Tibial artery (tissue), 4 donors: Measurements from ENCODE around the gene POLR2H.

Experiments used
- DNase-seq, 2 donors: peaks; one replicate each; pipeline ENCODE4 v3.0.0-alpha.2; 2019
- H3K27ac ChIP-seq, 2 donors: fragments of 200-600 bp; sonication (generic) in 1 of 2; 1 replicate in 1 of 2; 2 replicates in 1 of 2; pipeline ENCODE4 v1.5.1; 2018 to 2019; ENCODE audit warnings: mild to moderate bottlenecking in 1 of 2
- H3K27me3 ChIP-seq, 2 donors: fragments of 200-600 bp; sonication (generic) in 1 of 2; one replicate each; pipeline versions ENCODE4 v1.5.1 to v1.6.0; 2016 to 2019
- H3K36me3 ChIP-seq, 3 donors: fragments of 200-600 bp; sonication (generic) in 2 of 3; one replicate each; pipeline ENCODE4 v1.5.1; 2016 to 2019; ENCODE audit warnings: mild to moderate bottlenecking in 2 of 3
- H3K4me1 ChIP-seq, 4 donors: fragments of 200-600 bp; sonication (generic) in 2 of 4; 1 replicate in 3 of 4; 2 replicates in 1 of 4; pipeline ENCODE4 v1.5.1; 2016 to 2019
- H3K4me3 ChIP-seq, 2 donors: fragments of 200-600 bp; sonication (generic) in 1 of 2; 1 replicate in 1 of 2; 2 replicates in 1 of 2; pipeline ENCODE4 v1.5.1; 2018 to 2019; ENCODE audit warnings: mild to moderate bottlenecking in 2 of 2
- H3K9me3 ChIP-seq, 3 donors: fragments of 200-600 bp; sonication (generic) in 1 of 3; one replicate each; pipeline ENCODE4 v1.5.1; 2016 to 2019
- CTCF ChIP-seq, 2 experiments: fragments of 200-600 bp in 1 of 2; fragments of 450-650 bp in 1 of 2; IDR thresholded peaks; one replicate each; pipeline ENCODE4 v1.5.1; 2017 to 2019; ENCODE audit warnings: antibody characterized with exemption in 2 of 2, mild to moderate bottlenecking in 1 of 2, moderate library complexity in 1 of 2
- intact Hi-C: fragments of 100-400 bp; cut with DNase I; formaldehyde crosslinking; loops from one replicate; pipeline ENCODE4 v1.15.0; 2023; ENCODE audit warnings: low total_unique reads

Gene POLR2H

GRCh38 chr3:184345317-184346144, 16.0 kb upstream of the POLR2H start:
- TF ChIP-seq CTCF (IDR thresholded peaks at IDR 0.05): peak; percentile 39 to 48
- H3K27ac ChIP-seq: peak overlapping the region; percentile 16 to 21
- intact Hi-C loops: no loop called here
- peak; percentile 73 to 82 for DNase-seq
- peaks cover 0 to 11% (median 0%) of the 10 kb centered on the region in 4 donors for H3K4me1 ChIP-seq
- H3K36me3 ChIP-seq: peaks cover 39 to 49% (median 39%) of the 10 kb centered on the region in 3 donors
- H3K27me3 ChIP-seq: no peaks in the 10 kb centered on the region
- no peak overlapping the region for H3K4me3 ChIP-seq
- H3K9me3 ChIP-seq: no peaks in the 10 kb centered on the region

GRCh38 chr3:184346480-184347190, 14.9 kb upstream of the POLR2H start:
- TF ChIP-seq CTCF (IDR thresholded peaks at IDR 0.05): no peak
- Histone ChIP-seq H3K36me3 (peaks cover 34 to 46% (median 35%) of the 10 kb centered on the region in 3 donors), H3K4me3 (no peak overlapping the region), H3K27ac (no peak overlapping the region), H3K27me3 (no peaks in the 10 kb centered on the region), H3K4me1 (peaks cover 0 to 11% (median 0%) of the 10 kb centered on the region in 4 donors), H3K9me3 (no peaks in the 10 kb centered on the region)
- no peak for DNase-seq
- intact Hi-C loops: no loop called here

- H3K27me3 ChIP-seq: no peaks in the 10 kb centered on the region
- no peak for DNase-seq
- no peak overlapping the region for H3K27ac ChIP-seq
- intact Hi-C loops: no loop called here
- no peak overlapping the region for H3K4me3 ChIP-seq
- H3K36me3 ChIP-seq: peaks cover 25 to 44% (median 27%) of the 10 kb centered on the region in 3 donors
- TF ChIP-seq CTCF (IDR thresholded peaks at IDR 0.05): no peak
- no peaks in the 10 kb centered on the region for H3K9me3 ChIP-seq
- peaks cover 0 to 11% (median 0%) of the 10 kb centered on the region in 4 donors for H3K4me1 ChIP-seq
These were observed 14.0 kb upstream of the POLR2H start for GRCh38 chr3:184347321-184348056.

- Histone ChIP-seq H3K4me1 (peaks cover 0 to 11% (median 0%) of the 10 kb centered on the region in 4 donors), H3K9me3 (no peaks in the 10 kb centered on the region), H3K4me3 (no peak overlapping the region), H3K27me3 (no peaks in the 10 kb centered on the region), H3K36me3 (peaks cover 20 to 44% (median 22%) of the 10 kb centered on the region in 3 donors), H3K27ac (no peak overlapping the region)
- DNase-seq: no peak
- no peak for TF ChIP-seq CTCF (IDR thresholded peaks at IDR 0.05)
- intact Hi-C loops: no loop called here
These were observed 13.5 kb upstream of the POLR2H start for GRCh38 chr3:184348057-184348382.

GRCh38 chr3:184349563-184350470, 11.7 kb upstream of the POLR2H start:
- Histone ChIP-seq H3K4me3 (no peak overlapping the region), H3K4me1 (peaks cover 0 to 17% (median 0%) of the 10 kb centered on the region in 4 donors), H3K9me3 (no peaks in the 10 kb centered on the region), H3K27ac (no peak overlapping the region), H3K36me3 (peaks cover 4 to 28% (median 5%) of the 10 kb centered on the region in 3 donors), H3K27me3 (no peaks in the 10 kb centered on the region)
- DNase-seq: no peak
- intact Hi-C loops: no loop called here
- no peak for TF ChIP-seq CTCF (IDR thresholded peaks at IDR 0.05)
